GM12878 (cell line): ENCODE measurements around the gene RADIL. TPM values are rescaled to one million over a fixed set of nuclear protein-coding genes. Genes with fewer than 3 reads are reported as not detected.

ENCODE experiments used
- ATAC-seq: fragments of 200-7000 bp; cut with Tn5 transposase; 3 replicates; pipeline ENCODE4 v1.9.1; 2020; ENCODE audit warnings: mild to moderate bottlenecking, moderate library complexity
- BruUV-seq: library from RNA; stranded (reverse); fragments of 400-500 nt; replicated peaks from 2 replicates; lab custom pipeline; 2021; lab: Mats Ljungman, UMichigan
- CTCF ChIA-PET: fragments of 300-600 bp; sonication (Branson Sonifier 250); formaldehyde crosslinking; extraction: SDS; loops from one replicate; lab custom pipeline; 2021; ENCODE audit warnings: inconsistent platforms; lab: Yijun Ruan, JAX
- POLR2A ChIA-PET: fragments of 350-600 bp; formaldehyde crosslinking; extraction: SDS; loops from one replicate; lab custom pipeline; 2021; ENCODE audit warnings: inconsistent platforms; lab: Charles Lee
- RAD21 ChIA-PET: fragments of 300-600 bp; sonication (Branson Sonifier 250); formaldehyde crosslinking; loops from one replicate; lab custom pipeline; 2023; ENCODE audit warnings: antibody characterized with exemption; ENCODE audit not compliant: unreplicated experiment; lab: Charles Lee
- SMC1A ChIA-PET: fragments of 300-600 bp; sonication (Branson Sonifier 250); formaldehyde crosslinking; loops from one replicate; lab custom pipeline; 2023; ENCODE audit not compliant: unreplicated experiment, uncharacterized antibody; lab: Charles Lee
- DNase-seq: peaks from one replicate; pipeline ENCODE4 v3.0.0-alpha.2; 2011; ENCODE audit warnings: low read depth, low spot score
- FAIRE-seq: peaks from 3 replicates; lab custom pipeline; 2011; peaks lifted over from hg19 to GRCh38; lab: Jason Lieb, UNC
- H2AFZ ChIP-seq: 2 replicates; pipeline ENCODE4 v1.6.0; 2011; ENCODE audit warnings: low read depth, low read length, control low read depth; ENCODE audit not compliant: control insufficient read depth
- H3K27ac ChIP-seq: 2 replicates; pipeline ENCODE4 v1.5.1; 2011; ENCODE audit warnings: control low read depth; ENCODE audit not compliant: control insufficient read depth, insufficient read depth
- H3K27me3 ChIP-seq, 2 experiments: replicated peaks in 1 of 2; 2 replicates each; pipeline versions ENCODE4 v1.6.0 to v1.6.1; 2011; ENCODE audit warnings: low read length in 1 of 2; ENCODE audit not compliant: control insufficient read depth in 2 of 2, insufficient read depth in 2 of 2
- H3K36me3 ChIP-seq, 2 experiments: 2 replicates each; pipeline ENCODE4 v1.5.1; 2011; ENCODE audit warnings: low read length in 1 of 2; ENCODE audit not compliant: control insufficient read depth in 2 of 2, insufficient read depth in 2 of 2
- H3K4me1 ChIP-seq: 2 replicates; pipeline ENCODE4 v1.6.1; 2011; ENCODE audit warnings: mild to moderate bottlenecking, low read length, moderate library complexity, mixed read lengths; ENCODE audit not compliant: control insufficient read depth, insufficient read depth
- H3K4me2 ChIP-seq: 2 replicates; pipeline ENCODE4 v1.6.0; 2011; ENCODE audit warnings: control low read depth; ENCODE audit not compliant: control insufficient read depth, insufficient read depth
- H3K4me3 ChIP-seq: fragments of 200-600 bp; sonication (generic); 2 replicates; pipeline ENCODE4 v1.5.1; 2016
- H3K79me2 ChIP-seq: 2 replicates; pipeline ENCODE4 v1.6.0; 2011; ENCODE audit warnings: low read length; ENCODE audit not compliant: control insufficient read depth, insufficient read depth
- H3K9ac ChIP-seq: 2 replicates; pipeline ENCODE4 v1.8.0; 2011; ENCODE audit warnings: low read length, control low read depth, mixed read lengths; ENCODE audit not compliant: control insufficient read depth, insufficient read depth
- H3K9me3 ChIP-seq: replicated peaks from 3 replicates; pipeline ENCODE4 v1.5.1; 2011; ENCODE audit warnings: mild to moderate bottlenecking, low read length; ENCODE audit not compliant: control insufficient read depth, insufficient read depth
- H4K20me1 ChIP-seq: 2 replicates; pipeline ENCODE4 v1.6.0; 2011; ENCODE audit not compliant: control insufficient read depth, insufficient read depth
- BRCA1 ChIP-seq: IDR thresholded peaks from 2 replicates; pipeline ENCODE4 v1.6.1; 2011; ENCODE audit warnings: low read depth, low read length, improper control_type of control experiment
- CBX3 ChIP-seq: fragments of 200-600 bp; sonication (generic); IDR thresholded peaks from 2 replicates; pipeline ENCODE4 v1.6.1; 2016; ENCODE audit warnings: low read depth, borderline replicate concordance
- HCFC1 ChIP-seq: fragments of 150-350 bp; IDR thresholded peaks from 2 replicates; pipeline ENCODE4 v1.6.1; 2014; ENCODE audit warnings: low read length
- MAX ChIP-seq: IDR thresholded peaks from 2 replicates; pipeline ENCODE4 v1.6.1; 2012; ENCODE audit warnings: low read depth, low read length, improper control_type of control experiment
- NKRF ChIP-seq: fragments of 450-650 bp; conservative IDR thresholded peaks from 2 replicates; pipeline ENCODE4 v1.6.1; 2017; ENCODE audit warnings: mild to moderate bottlenecking, moderate library complexity
- RELA ChIP-seq: fragments of 450-650 bp; IDR thresholded peaks from 2 replicates; pipeline ENCODE4 v1.8.0; 2014; ENCODE audit warnings: borderline replicate concordance; ENCODE audit not compliant: partially characterized antibody
- REST ChIP-seq: IDR thresholded peaks from 2 replicates; pipeline ENCODE4 v1.6.1; 2012; ENCODE audit warnings: mild to moderate bottlenecking, low read depth, low read length
- SPI1 ChIP-seq: IDR thresholded peaks from 2 replicates; pipeline ENCODE4 v1.6.1; 2011; ENCODE audit warnings: low read depth, mild to moderate bottlenecking, low read length, moderate library complexity, borderline replicate concordance; ENCODE audit not compliant: insufficient read depth
- TARDBP ChIP-seq: IDR thresholded peaks from 2 replicates; pipeline ENCODE4 v1.6.1; 2016; ENCODE audit warnings: borderline replicate concordance
- WGBS: methylation state at CpG from one replicate; pipeline ENCODE4 v1.1.6; 2016; ENCODE audit warnings: low lambda C conversion rate; ENCODE audit not compliant: insufficient replicate concordance, insufficient coverage; ENCODE audit errors: missing lambda C conversion rate; 5-methylcytosine and 5-hydroxymethylcytosine counted together
- in situ Hi-C: fragments of 300-500 bp; cut with MboI; formaldehyde crosslinking; loops from 9 replicates; pipeline ENCODE4 v1.14.3; 2018; ENCODE audit warnings: mixed read lengths
- intact Hi-C: fragments of 100-400 bp; cut with micrococcal nuclease; formaldehyde crosslinking; loops from one replicate; pipeline ENCODE4 v1.14.2; 2022; ENCODE audit not compliant: unreplicated experiment
- polyA plus RNA-seq, 11 experiments: library from polyadenylated mRNA; depleted of rRNA in 4 of 11; unstranded in 6 of 11; stranded (reverse) in 5 of 11; fragments of >200 nt; fragmentation: Nextera tagmentation in 4 of 11; fragmentation: Illumina TruSeq in 1 of 11; extraction: Ambion mirVana in 4 of 11; extraction: Trizol in 1 of 11; gene quantifications; 1 replicate in 1 of 11; 2 replicates in 10 of 11; pipeline versions ENCODE4 v1.2.1 to v1.2.3, GENCODE V29; 2011 to 2016; ENCODE audit warnings: inconsistent platforms in 2 of 11, missing spikeins in 2 of 11, low read depth in 1 of 11
- total RNA-seq, 4 experiments: library from RNA; depleted of rRNA in 3 of 4; stranded (reverse); fragments of >200 nt in 3 of 4; fragmentation: Illumina TruSeq in 1 of 4; extraction: Trizol in 1 of 4; gene quantifications; 2 replicates each; pipeline versions ENCODE4 v1.2.1 to v1.2.3, GENCODE V29; 2013 to 2021

Gene RADIL
- total and polyA plus RNA-seq, 10 of the 15 experiments (the other 5 are each of a cell fraction or from before 2014, with no cell fraction given) = 0.05 to 0.06 TPM; not detected in 8

GRCh38 chr7:4770886-4771285 is 112.6 kb downstream of the RADIL start:
- Histone ChIP-seq H3K79me2 (peaks cover 14% of the 10 kb centered on the region), H3K27me3 (no peaks in the 10 kb centered on the region)
- in situ Hi-C loops = no loop called here
- ATAC-seq = no peak
- no peak for TF ChIP-seq SPI1
- TF ChIP-seq REST = no peak
- TF ChIP-seq HCFC1 = no peak
- TF ChIP-seq, all 136 proteins: peak for 0
- WGBS = 79% methylated on average over 9 of the region's 9 CpGs
- FAIRE-seq = no peak
- Histone ChIP-seq H3K4me3 (no peak overlapping the region), H3K36me3 (0 out of 4 replicates have a peak, but pooled peaks cover 0 to 3% of the 10 kb centered on the region in 2 experiments), H3K9me3 (no peaks in the 10 kb centered on the region), H3K9ac (no peak overlapping the region), H3K4me2 (no peak overlapping the region), H3K27ac (no peak overlapping the region), H3K4me1 (peaks cover 6% of the 10 kb centered on the region; the same call in 1 of the 2 replicates), H4K20me1 (no peaks in the 10 kb centered on the region), H2AFZ (no peak overlapping the region)
- ChIA-PET SMC1A (no interaction called here), POLR2A (no interaction called here), RAD21 (no interaction called here), CTCF (no interaction called here)
- intact Hi-C loops = no loop called here
- DNase-seq = no peak
- no TSS peak for BruUV-seq

GRCh38 chr7:4769761-4770160 is 113.8 kb downstream of the RADIL start:
- no peak for FAIRE-seq
- TF ChIP-seq BRCA1 (no peak), RELA (no peak), CBX3 (no peak), MAX (no peak), TARDBP (no peak), NKRF (no peak)
- TF ChIP-seq, all 136 proteins: peak for 0
- no peak overlapping the region for H2AFZ ChIP-seq
- ChIA-PET RAD21 (no interaction called here), CTCF (no interaction called here), SMC1A (no interaction called here), POLR2A (no interaction called here)
- DNase-seq = no peak
- no peaks in the 10 kb centered on the region for H3K9me3 ChIP-seq
- in situ Hi-C loops = no loop called here
- ATAC-seq = no peak
- no peak overlapping the region for H3K9ac ChIP-seq
- H3K79me2 ChIP-seq = peaks cover 6% of the 10 kb centered on the region
- H3K36me3 ChIP-seq = 0 out of 4 replicates have a peak, but pooled peaks cover 0 to 3% of the 10 kb centered on the region in 2 experiments
- H4K20me1 ChIP-seq = no peaks in the 10 kb centered on the region
- H3K27ac ChIP-seq = no peak overlapping the region
- WGBS = 29% methylated on average over 7 of the region's 7 CpGs
- intact Hi-C loops = no loop called here
- TSS peak; percentile 59 for BruUV-seq
- H3K4me3 ChIP-seq = no peak overlapping the region
- peaks cover 6% of the 10 kb centered on the region; the same call in 1 of the 2 replicates for H3K4me1 ChIP-seq
- no peaks in the 10 kb centered on the region for H3K27me3 ChIP-seq
- H3K4me2 ChIP-seq = no peak overlapping the region
